Pons (tissue), 1 donor: ENCODE data around the gene UBE2S.
A peak's percentile ranks its signal among the peaks of the same experiment; 100 is the strongest.
"Not testable (repeated sequence)": the region's sequence is repeated elsewhere in the genome, so short reads cannot be mapped to it uniquely, and the experiment has no call there.

Experiments
- DNase-seq: peaks from one replicate; pipeline ENCODE4 v3.0.0-alpha.2; 2016; ENCODE audit warnings: low spot score

Gene UBE2S

DNA sequence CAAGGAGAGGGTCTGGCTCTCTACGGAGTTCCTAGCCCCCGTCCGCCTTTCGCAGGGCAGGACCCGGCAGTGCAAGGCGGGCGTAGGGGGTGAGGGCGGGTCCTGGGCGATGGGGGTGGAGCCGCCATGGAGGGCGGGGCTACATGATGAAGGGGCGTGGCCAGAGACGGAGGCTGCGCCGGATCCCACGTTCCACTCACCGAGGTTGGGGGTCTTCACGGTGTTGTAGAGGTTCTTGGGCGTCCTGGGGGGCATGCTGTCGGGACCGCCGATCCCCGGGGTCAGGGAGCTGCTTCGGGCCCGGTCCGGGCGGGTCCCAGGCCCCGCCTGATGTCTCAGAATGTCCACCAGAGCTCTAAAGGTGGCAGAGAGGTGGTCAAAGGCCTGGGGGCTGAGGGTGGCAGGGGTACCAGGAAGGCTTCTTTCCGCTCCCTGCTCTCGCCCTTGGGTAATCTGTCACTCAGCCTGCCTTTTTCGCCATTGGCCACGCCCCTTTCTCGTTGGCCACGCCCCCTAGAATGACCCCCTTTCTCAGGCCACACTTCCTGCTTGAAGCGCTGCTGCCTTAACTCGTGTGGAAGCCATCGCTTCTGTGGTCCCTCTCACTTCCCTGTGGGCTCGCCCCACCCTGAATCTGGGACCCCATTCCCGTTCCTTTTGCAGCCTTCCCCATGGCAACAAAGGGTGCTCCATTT is 33.0 kb upstream of the UBE2S start:
- no peak for DNase-seq

DNA sequence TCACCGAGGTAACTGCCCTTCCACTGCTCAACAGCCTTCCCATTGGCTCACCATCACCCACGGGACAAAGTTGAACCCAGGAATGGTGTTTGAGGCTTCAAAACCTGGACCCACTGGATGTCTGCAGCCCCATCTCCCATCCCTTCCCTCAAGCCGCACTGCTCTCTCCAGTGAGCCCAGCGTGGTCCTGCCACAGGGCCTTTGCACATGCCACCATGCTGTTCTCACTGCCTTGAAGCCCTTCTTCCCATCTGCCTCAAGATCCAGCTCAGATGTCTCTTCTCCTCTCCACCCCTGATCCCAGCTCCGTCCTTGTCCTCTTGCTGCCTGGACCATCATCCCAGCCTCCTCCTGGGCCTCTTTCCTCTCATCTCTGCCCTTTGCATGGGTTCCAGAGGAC is 31.5 kb upstream of the UBE2S start:
- no peak for DNase-seq

DNA sequence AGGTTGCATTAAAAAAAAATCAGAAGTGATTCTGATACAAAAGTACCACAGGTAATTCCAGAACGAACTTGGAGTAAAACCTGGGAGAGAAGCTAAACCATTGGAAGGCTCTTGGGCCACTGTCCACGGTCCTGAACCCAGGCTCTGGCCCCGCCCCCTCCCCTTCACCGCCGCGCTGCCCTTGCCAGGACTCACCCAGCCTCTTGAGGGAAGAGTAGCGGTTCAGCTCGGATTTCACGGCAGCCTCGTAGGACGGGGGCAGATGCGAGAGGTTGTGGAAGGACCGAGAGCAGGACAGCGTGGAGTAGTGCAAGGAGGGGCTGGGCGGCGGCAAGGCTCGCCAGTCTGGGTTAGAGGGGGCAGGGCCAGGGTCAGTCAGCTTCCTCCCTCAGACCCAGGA is 29.8 kb upstream of the UBE2S start:
- DNase-seq: no peak

DNA sequence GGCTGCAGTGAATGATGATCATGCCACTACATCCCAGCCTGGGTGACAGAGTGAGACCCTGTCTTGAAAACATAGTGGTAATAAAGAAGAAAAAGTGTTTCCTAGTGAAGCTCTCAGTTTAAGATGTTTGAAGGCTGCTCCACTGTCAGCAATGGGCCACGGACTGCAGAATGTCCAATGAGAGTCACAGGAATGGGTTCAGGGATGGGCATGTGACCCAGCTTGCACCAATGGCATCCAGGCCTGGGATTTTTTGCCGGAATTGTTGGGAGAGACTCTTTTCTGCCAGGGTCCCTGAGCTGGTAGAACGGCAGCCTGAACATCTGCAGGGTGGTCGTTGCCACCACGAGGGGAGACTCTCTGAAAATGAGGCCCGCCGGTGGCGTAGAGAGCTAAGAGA is 29.3 kb upstream of the UBE2S start:
- no peak for DNase-seq

DNA sequence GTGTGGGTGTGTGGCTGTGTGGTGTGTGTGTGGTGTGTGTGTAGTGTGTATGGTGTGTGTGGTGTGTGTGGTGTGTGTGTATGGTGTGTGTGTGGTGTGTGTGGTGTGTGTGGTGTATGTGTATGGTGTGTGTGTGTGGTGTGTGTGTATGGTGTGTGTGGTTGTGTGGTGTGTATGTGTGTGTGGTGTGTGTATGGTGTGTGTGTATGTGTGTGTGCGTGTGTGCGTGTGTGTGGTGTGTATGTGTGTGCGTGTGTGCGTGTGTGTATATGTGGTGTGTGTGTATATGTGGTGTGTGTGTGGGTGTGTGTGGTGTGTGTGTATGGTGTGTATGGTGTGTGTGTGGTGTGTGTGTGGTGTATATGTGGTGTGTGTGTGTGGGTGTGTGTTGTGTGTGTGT is 27.4 kb upstream of the UBE2S start:
- no peak for DNase-seq

DNA sequence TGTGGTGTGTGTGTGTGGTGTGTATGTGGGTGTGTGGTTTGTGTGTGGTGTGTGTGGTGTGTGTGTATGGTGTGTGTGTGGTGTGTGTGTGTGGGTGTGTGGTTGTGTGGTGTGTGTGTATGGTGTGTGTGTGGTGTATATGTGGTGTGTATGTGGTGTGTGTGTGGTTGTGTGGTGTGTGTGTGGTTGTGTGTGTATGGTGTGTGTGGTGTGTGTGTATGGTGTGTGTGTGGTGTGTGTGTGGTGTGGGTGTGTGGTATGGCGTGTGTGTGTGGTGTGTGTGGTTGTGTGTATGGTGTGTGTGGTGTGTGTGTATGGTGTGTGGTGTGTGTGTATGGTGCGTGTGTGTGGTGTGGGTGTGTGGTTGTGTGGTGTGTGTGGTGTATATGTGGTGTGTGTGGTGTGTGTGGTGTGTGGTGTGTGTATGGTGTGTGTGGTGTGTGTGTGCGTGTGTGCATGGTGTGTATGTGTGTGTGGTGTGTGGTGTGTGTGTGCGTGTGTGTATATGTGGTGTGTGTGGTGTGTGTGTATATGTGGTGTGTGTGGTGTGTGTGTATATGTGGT is 26.9 kb upstream of the UBE2S start:
- no peak for DNase-seq

DNA sequence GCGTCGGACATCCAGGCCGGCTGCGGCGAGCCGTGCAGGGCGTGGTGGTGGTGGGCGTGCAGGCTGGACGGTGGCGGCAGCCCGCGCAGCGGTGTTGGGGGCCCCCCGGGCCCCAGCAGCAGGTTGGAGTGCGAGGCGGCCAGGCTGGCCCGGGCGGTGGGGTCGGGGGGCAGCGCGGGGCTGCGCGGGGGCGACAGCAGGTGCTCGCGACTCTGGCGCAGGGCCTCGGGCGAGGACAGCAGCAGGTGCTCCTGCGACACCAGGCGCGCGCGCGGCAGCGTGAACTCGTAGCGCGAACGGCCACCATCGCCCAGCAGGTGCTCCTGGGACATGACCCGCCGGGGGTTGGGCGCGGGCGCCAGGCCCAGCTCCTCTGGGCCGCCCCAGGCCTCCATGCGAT is 25.7 kb upstream of the UBE2S start:
- DNase-seq: no peak

DNA sequence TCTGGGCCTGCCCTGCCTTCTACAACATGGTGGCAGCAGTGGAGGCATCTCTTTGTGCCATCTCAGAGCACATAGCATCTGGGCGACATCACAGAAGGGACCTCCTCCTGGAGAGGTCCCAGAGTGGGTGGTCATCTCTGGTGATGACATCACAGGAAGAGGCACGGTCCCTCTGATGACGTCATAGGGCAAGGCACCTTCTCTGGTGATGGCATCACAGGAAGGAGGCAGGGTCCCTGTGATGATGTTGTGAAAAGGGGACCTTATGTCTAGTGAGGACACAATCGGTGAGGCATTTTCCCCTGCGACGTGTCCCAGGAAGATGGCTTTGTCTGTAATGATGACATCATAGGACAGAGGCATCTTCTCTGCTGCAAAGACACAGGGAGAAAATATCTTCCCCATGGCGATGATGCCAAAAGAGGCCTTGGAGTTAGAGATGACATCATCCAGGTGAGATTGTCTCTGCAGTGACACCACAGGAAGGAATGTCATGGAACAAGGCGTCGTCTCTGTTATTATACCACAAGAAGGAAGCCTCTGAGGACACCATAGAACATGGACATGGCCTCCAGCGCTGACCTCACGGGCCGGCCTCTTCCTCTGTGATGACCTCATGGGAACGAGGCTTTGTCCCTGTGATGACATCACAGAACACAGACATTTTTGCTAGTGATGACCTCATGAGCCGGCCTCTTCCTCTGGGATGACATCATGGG is 24.8 kb upstream of the UBE2S start:
- DNase-seq: no peak

DNA sequence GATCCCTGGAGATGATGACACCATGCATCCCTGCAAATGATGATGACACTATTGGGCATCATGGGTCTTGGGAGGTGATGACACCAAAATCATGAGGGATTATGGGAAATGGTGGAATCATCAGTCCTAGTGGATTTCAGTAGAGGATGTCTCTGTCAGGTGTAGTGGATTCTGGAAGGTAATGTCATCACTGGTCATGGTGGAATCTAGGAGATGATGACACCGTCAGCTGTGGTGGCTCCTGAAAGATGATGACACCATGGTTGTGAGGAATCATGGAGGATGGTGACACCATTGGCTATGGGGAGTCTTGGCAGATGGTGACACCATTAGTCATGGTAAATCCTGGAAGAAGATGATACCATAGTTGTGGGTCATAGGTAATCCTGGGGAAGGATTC is 23.6 kb upstream of the UBE2S start:
- no peak for DNase-seq

DNA sequence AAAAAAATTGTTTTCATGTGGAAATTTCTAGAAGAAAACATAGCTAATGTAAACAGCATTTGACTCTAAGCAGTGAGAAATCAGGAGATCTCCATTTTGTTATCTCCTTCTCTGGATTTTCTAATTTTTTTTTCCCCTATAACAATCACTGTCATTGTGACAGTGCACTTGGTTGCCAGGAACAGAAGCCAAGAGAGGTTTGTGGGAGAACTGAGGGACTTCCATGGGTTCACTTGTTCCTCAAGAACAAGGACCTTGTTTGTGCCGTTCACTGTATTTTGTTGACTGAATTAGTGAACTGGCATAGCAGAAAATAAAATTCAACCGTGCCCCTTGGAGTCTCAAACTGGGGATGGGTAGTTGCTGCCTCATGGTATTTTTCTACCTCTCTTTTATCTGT is 18.5 kb upstream of the UBE2S start:
- peak; percentile 99 for DNase-seq

DNA sequence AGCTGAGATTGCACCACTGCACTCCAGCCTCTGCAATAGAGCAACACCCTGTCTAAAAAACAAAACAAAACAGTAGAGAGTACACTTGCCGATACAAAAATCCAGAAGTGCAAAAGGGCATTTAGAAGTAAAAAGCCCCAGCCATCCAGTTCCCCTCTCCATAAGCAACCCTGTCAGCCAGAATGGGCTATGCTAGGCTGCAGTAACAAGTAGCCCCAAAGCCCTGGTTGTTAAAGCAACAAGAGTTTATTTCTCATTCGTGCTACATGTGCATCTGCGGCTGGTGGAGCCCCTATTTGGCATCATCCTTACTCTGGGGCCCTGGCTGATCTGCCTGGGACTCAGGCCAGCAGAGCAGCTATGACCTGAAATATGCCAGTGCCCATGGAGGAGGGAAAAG is 16.9 kb upstream of the UBE2S start:
- no peak for DNase-seq

DNA sequence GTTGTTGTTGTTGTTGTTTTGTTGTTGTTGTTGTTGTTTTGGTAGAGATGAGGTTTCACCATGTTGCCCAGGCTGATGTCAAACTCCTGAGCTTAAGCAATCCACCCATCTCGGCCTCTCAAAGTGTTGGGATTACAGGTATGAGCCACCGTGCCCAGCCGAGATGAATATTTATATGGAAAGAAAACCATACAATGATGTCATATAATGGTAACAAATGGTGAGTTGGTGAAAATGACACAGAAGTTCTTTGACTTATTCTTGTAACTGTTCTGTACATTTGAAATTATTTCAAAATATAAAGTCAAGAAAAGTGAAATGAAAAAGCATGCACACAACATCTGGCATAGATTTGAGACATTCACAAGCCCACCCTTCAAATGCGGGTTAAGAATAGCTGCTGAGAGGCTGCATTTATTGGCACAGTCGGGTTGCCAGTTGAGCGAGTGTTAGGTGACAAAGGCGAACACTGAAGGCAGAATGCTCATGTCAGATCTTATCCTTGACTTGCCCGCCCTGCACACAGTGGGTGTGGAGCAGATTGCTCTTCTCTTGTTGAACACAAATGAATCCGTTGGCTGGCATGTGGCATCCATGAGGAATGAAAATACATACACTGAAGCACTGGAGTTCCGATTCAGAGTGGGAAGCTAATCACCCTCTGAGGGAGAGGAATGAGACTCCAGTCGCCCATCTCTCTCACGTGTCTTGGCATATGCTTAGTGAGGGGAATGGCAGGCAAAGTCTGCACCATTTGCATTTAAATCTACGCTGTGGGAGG is 15.8 kb upstream of the UBE2S start:
- DNase-seq: no peak

DNA sequence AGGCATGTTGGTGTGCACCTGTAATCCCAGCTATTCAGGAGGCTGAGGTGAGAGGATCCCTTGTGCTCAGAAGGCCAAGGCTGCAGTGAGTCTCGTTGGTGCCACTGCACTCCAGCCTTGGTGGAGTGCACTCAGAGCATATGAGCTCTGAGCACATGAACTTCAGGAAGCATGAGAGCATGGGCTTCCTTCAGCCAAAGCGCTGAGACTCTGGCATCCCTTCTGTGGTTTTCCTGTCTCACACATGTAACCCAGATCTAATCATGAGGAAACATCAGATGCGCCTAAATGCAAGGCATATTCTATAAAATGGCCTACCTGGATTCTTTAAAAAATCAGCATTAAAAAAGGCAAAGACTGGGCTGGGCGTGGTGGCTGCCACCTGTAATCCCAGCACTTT is 13.7 kb upstream of the UBE2S start:
- DNase-seq: not testable (repeated sequence)

DNA sequence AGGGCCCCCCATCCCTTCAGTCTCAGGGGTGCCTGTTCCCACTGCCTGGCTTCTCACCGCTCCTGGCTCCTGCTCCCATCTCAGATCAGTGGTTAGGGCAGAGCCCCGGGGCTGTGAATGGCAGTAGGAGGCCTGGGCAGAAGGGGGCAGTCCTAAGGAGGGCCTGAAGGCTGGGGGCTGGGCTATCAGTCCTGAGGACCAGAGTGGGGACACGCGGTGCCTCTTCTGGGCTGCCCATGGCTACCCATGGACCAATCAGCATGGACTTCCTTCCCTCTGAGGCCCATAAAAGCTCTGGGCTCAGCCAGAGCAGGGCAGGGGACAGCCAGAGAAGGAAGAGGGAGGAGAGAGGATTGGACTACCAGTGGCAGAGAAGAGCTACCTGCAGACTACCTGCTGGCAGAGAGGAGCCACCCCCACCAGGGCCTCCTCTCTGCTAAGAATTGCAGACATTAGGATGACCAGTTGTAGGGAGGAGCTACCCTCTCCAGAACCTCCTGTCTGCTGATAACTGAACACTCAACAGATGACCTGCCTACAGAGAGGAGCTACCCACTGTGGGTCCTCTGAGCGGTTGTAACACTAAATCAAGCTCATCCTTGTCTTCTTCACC is 12.1 kb upstream of the UBE2S start:
- no peak for DNase-seq

DNA sequence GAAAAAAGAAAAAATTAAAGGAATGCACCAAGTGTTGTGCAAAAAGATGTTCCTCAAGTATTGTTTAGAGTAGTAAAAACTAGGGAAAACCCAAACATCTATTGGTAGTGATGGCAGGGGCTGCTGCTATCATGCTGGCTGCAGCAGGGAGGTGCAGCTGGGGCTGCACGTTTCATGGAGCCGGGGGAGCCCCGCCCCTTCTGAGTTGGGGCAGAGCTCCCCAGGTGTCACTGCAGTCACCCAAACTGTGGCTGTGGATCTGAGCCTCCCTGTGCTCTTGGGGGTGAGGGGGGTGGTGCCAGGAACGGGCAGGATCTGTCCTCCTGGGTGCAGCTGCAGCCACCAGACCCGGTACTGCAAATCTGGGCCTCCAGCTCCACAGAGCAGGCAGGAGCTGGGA is 11.5 kb upstream of the UBE2S start:
- no peak for DNase-seq

DNA sequence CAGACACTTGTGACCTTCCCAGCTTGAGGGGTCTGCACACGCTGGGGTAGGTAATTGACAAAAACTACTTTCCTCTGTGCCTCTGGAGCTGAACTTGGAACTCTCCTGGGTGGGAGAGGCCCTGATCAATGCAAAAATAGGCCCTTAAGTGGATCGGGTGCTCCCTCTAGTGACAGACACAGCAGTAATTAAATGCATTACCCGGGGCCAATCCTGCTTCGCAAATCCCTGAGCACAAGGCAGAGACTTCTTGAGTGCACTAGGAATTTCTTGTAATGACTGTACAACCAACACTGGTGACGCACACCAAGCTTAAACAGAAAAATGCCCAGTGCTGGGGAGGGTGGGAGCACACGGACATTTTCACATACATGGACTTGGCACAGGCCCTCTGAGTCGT is 10.6 kb upstream of the UBE2S start:
- peak; percentile 88 for DNase-seq

DNA sequence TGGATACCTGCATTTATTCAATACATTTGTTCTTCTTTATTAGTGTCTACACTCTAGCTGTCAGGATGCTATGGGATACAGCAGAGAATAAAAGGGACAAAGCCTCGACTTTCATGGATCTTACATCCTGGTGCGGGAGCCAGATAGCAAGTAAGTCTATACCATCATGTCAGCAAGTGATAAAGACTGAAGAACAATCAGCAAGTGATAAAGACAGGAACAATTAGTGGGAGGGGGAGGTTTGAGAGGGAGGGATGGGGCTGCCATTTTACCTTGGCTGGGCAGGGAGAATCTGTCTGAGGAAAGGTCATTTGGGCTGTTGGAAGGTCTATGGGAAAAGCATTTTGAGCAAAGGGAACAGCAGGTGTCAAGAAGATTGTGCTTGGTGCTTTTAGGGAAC is 2.6 kb upstream of the UBE2S start:
- no peak for DNase-seq

DNA sequence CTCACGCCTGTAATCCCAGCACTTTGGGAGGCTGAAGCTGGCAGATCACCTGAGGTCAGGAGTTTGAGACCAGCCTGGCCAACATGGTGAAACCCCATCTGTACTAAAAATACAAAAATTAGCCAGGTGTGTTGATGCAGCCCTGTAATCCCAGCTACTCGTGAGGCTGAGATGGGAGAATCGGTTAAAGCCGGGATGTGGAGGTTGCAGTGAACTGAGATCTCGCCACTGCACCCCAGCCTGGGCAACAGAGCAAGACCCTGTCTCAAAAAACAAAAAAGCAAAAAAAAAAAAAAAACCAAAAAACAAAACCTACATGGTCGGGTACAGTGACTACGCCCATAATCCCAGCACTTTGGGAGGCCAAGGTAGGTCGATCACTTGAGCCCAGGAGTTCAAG is 1.6 kb upstream of the UBE2S start:
- not testable (repeated sequence) for DNase-seq

DNA sequence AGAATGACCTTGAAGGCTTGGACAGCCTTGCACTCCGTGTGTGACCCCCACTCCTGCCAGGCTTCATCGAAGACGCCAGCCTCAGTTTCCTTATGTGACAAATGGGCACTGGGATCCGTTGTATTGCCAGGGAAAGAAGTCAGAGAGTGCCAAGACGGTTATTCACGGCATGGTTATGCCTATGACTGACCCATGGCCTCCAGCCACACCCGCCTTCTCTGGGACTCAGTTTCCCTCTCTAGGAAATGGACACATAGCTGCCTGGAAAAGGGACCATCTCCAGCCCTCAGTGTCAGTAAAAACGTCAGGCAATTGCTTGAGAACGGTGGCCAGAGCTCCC is 915 bp upstream of the UBE2S start:
- DNase-seq: no peak

DNA sequence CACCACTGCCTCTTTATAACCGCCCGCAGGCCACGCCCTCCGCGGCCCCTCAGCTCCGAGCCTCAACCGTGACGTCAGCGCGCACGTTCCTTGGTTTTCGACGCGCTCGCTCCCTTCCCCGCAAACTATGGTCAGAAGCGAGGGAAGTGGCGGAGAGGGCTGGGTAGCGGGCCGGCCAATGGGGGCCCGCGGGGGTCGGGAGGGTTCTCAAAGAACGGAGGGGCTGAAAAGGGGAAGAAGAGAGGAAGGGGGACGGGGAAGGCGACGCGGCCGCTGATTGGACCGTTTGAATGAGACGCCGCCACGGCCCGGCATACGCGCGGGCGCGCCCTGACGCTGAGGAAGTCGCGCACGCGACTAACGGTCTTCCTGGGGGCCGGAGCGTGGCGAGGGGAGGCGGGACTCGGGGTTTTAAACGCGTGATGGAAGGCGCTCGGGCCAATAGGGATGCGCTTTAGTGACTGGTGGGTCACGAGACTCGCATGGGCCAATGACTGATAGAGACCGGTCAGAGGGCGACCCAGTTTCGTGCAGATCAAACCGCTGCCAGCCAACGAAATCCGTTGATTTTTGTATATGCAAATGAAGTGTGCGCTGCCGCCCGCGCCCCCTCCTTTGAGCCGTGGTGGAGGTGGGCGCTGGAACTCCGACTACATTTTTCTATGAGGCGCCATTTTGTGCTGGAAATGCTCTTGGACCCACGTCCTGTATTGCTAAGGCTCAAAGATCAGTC is 378 bp upstream of the UBE2S start:
- peak; percentile 98 for DNase-seq

DNA sequence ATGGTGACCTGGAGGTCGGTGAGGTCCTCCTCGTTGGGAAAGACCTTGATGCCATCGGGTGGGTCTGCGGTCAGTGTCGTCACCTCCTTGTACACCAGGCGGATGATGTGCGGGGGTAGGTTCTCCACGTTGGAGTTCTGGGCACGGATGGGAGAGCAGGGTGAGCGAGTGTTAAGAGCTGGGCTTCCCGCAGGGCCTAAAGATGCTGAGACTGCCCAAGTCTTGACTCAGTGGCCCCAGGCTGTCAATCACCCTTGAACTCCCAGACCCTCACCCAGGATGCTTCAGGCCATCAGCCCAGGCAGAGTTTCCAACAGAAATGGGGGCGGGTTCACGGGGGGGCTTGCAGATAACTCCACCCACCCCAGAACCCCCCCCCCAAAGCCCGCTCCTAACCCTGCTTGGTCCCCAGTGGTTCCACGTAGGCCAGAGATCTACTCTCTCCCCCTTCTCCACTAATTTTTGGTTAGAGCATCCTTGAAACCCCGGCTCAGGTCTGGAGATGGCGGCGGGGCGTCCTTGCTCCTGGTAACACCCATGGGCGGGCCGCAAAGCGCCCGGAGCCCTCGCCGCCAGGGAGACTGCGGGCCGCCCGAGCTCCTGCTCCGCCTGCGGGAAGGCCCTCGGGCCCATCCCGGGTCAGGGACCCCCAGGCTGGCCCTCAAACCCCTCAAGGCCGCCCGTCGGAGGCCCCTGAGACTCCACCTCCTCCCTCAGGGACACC is 600 bp downstream of the UBE2S start:
- no peak for DNase-seq
